ENCODE data around the gene RNF121. TPM values are rescaled to one million over a fixed set of nuclear protein-coding genes. Genes with fewer than 3 reads are reported as not detected.

The RNF121 gene
- polyA plus RNA-seq, 3 donors: 41.3 to 42.7 (median 41.9) TPM

DNA sequence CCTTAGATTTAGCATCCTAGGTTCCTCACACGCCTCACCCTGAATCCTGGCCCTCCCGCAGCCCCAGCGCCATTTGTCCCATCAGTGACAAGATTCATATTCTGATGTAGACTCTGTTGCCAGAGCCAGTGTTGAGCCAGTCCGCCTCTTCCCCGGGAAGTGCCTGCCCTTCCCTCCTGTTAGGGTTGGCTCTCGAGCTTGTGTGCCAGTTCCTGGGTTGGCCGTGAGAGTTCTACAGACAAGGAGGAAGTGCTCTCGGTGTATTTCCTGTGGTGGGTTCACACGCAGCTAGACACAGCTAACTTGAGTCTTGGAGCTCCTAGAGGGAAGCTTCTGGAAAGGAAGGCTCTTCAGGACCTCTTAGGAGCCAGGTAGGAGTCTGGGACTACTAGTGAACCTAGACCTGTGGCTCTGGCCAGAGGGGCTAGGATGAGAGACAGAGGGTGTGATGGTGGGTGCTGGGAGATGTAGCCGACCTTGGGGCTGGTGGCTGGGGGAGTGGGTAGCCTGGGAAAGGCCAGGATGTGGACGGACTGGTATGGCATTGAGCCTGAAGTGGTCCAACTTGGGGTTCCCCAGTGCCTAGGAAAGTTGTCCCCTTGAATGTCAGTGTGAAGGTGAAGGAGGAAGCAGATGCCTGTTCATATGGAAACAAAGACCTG, 69.9 kb downstream of the RNF121 start, which contains the start of gene IL18BP:
IL18BP (plus strand) TSS at position 261 of the 662 bp plus-strand sequence. CDS start 1,076 bp downstream, outside the sequence.
- no peak for DNase-seq (ENCODE audit: extremely low read depth in 1 of 11, low read depth in 9 of 11, low spot score in 4 of 11)

DNA sequence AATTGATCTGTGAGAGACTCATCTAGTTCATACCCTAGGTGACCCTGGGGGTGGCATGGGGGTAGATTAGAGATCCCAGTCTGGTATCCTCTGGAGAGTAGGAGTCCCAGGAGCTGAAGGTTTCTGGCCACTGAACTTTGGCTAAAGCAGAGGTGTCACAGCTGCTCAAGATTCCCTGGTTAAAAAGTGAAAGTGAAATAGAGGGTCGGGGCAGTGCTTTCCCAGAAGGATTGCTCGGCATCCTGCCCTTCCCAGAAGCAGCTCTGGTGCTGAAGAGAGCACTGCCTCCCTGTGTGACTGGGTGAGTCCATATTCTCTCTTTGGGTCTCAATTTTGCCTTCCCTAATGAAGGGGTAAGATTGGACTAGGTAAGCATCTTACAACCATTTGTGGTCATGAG, 70.5 kb downstream of the RNF121 start:
- DNase-seq (ENCODE audit: extremely low read depth in 1 of 11, low read depth in 9 of 11, low spot score in 4 of 11): no peak

DNA sequence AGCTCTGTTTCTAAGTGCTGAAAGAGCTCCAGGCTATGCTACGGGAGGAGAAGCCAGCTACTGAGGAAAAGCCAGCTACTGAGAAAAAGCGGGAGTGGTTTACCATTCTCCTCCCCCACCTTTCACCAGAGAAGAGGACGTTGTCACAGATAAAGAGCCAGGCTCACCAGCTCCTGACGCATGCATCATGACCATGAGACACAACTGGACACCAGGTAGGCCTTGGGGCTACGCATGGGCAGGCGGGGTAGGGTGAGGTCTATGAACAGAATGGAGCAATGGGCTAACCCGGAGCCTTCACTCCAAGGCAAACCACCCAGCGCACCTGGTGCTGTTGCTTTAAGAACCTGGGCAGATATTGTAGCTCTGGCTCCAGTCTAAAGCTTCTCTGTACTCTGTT, 71.0 kb downstream of the RNF121 start:
- no peak for DNase-seq (ENCODE audit: extremely low read depth in 1 of 11, low read depth in 9 of 11, low spot score in 4 of 11)

- no peak for DNase-seq (ENCODE audit: extremely low read depth in 1 of 11, low read depth in 9 of 11, low spot score in 4 of 11)
Measured at GRCh38 chr11:72000202-72000867, 71.5 kb downstream of the RNF121 start.

- no peak for DNase-seq (ENCODE audit: extremely low read depth in 1 of 11, low read depth in 9 of 11, low spot score in 4 of 11)
Measured at GRCh38 chr11:72001285-72001684, 72.4 kb downstream of the RNF121 start.

- DNase-seq (ENCODE audit: extremely low read depth in 1 of 11, low read depth in 9 of 11, low spot score in 4 of 11): peak in 1 of 11 donors; percentile 29
Measured at GRCh38 chr11:72001834-72002591, 73.2 kb downstream of the RNF121 start.

- DNase-seq (ENCODE audit: extremely low read depth in 1 of 11, low read depth in 9 of 11, low spot score in 4 of 11): no peak
Measured at GRCh38 chr11:72002841-72003775, 74.3 kb downstream of the RNF121 start.

- no peak for DNase-seq (ENCODE audit: extremely low read depth in 1 of 11, low read depth in 9 of 11, low spot score in 4 of 11)
Measured at GRCh38 chr11:72003776-72004171, 74.9 kb downstream of the RNF121 start.

DNA sequence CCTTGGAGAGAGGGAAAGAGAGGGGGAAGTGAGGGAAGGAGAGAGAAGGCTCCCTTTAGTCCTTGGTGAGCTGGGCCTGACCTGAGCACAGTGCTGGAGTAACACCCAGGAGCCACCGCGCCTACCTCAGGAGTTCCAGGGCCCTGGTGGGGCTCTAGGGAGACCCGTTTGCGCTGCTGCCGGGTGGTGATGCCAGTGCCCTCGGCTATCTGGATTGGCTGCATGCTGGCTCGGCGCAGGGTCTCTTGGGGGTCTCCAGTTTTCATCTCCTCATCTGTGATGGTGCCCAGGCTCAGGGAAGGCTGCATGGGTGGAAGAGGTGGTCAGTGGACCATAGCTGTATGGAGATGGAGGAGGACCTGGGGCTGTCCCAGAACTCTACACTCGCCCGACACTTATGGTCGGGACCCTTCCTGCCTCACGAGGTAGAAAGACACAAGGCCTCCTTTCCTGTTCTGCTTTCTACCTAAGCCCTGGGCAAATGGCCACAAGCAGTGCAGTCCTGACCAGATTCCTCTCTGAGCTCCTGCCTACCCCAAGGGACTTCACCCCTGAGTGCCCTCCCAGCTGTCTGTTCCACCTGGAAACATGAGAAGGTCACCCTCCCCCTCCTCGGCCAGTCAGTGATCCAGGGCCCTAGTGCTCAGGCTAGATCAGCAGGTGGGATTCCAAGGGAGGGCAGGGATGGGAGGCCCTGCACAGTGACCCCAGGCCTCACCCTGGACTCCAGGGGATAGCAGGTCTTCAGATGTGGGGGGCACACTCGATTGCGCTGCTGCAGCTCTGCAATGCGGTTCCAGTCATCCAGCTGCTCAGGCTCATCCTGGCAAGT, 75.9 kb downstream of the RNF121 start:
- DNase-seq (ENCODE audit: extremely low read depth in 1 of 11, low read depth in 9 of 11, low spot score in 4 of 11): no peak

DNA sequence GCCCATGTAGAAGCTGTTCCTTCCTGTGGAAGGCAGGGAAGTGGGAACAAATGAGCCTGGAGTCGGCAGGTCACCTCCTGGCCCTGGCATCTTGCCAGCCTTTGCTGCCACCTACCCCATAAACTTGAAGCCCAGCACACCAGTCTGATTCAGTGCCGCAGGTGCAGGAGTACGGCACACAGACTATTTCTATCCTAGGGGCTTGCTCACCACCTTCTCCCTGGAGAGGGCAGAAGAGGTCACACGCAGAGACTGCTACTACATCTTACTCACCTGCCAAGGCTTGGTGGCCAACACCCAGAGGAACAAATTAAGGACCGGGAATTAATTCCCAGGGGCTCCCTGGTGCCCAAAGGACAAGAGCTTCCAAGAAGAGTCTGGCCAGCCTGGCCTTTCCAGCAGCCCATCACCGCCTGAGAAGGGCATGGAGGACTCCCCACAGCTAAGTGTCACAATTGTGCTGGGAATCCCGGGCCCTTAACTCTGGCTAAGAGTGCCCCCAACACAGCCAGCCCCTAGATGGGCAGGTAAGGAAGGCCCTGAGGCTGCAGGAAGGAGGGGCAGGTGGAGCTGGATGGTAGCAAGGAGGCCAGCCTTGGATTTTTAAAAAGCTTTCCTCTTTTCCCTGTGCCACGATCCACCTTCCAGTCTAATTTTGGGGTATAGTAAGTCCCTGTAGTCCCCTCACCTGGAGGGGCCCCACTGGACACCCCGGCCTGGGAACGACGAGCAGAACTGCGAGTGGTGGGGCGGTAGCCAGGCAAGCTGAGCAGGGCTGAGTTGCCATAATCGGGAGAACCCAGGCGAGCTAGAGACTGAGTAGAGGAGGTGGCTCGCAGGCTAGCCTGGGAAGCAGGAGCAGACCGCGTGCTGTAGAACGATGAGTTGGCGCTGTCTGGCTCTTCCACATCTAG, 76.8 kb downstream of the RNF121 start:
- DNase-seq (ENCODE audit: extremely low read depth in 1 of 11, low read depth in 9 of 11, low spot score in 4 of 11): no peak

DNA sequence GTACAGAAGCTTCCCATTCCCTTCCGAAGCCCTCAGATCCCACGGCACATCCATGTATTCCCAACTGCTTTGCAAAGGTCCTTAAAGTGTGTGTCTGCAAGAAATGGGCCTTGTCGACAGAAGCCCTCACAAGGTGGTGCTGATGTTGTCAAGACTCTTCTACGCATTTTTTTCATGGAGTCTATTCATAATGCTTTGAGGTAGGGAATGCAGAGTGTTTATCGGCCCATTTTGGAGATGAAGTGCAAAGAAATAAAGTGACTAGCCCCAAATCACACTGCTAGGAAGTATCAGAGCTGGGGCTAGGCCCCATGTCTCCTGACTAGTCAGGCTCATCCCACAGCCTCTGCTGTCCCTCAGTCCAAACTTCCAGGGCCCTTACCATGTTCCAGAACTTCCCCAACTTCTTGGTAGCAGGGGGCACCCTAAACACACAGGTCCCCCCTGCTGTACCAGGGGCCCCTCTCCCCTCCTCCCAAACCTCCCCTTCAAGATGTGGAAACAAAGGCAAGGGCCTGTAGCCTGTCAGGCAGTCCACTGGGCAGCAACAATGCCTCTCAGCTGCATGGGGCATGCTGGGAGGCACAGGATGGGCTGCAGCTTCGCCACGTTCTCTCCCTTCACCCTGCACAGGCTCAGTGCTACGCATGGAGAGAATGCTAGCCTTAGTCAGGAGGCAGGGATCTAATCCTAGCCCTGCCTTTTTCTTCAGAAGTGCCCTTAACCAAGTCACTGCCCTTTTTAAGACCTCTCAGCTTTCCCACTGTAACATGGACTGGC, 77.7 kb downstream of the RNF121 start:
- DNase-seq (ENCODE audit: extremely low read depth in 1 of 11, low read depth in 9 of 11, low spot score in 4 of 11): no peak

DNA sequence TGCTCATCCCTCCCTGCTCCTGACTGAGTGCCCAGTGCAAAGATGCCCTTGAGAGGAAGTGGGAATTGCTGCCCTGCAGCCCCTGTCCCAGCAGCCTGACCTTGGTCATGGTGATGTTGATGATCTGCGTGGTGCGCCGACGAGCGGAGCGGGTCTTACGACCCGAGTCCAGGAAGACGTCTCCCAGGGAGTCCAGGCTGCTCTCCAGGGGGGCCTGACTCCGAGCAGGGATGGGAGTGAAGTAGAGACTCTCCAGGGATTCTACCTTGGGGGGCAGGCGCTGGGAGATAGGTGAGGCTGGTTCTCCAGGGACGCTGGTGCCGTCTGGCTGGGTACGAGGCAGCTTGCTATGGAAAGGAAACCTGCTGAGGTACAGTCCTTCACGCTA, 78.2 kb downstream of the RNF121 start:
- DNase-seq (ENCODE audit: extremely low read depth in 1 of 11, low read depth in 9 of 11, low spot score in 4 of 11): no peak

DNA sequence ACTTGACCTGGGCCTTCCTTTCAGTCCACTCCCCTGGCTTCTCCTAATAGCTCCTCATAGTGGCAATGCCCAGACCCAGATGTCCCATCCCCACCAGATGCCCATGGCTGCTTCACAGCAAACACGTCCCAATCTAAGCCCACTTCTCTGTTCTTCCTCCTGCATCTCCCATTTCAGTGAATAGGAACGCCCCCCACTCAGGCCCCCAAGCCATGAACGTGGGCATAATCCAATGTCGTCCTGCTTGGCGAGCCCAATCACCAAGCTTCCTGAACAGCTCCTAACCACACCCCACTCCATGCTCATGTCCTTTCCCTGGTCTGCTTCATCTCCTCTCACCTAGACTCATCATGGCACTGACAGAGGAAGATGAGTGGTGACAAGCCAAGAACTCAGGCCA, 78.7 kb downstream of the RNF121 start:
- no peak for DNase-seq (ENCODE audit: extremely low read depth in 1 of 11, low read depth in 9 of 11, low spot score in 4 of 11)

GRCh38 chr11:72008728-72009127, 79.9 kb downstream of the RNF121 start:
- no peak for DNase-seq (ENCODE audit: extremely low read depth in 1 of 11, low read depth in 9 of 11, low spot score in 4 of 11)

DNA sequence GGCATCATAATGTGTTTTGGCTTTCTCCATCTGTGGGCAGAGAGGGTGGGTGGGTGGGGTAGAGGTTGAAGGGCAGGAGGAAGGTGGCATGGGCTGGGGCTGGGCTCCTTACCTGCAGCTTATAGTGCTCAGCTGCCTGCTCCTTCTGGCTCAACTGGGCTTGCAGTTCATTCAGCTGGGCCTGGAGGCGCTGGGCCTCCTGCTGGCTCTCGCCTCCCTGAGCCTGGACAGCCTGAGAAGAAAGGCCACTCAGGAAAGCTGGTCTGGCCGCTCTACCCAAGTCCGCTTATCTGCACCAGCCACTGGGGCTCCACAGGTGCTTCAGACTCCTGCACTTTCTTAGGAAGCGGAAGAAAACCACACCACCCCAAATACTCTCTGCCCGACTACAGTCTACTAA, 80.3 kb downstream of the RNF121 start:
- DNase-seq (ENCODE audit: extremely low read depth in 1 of 11, low read depth in 9 of 11, low spot score in 4 of 11): no peak

GRCh38 chr11:72010529-72011233, 81.8 kb downstream of the RNF121 start:
- DNase-seq (ENCODE audit: extremely low read depth in 1 of 11, low read depth in 9 of 11, low spot score in 4 of 11): no peak

All from renal cortex interstitium (tissue), 11 donors.